ENCODE data around the gene TMEM223. TPM values are rescaled to one million over a fixed set of nuclear protein-coding genes. Genes with fewer than 3 reads are reported as not detected.

TMEM223 gene
- total RNA-seq, 1 donor from 2014 or later, result 58.9 TPM

DNA sequence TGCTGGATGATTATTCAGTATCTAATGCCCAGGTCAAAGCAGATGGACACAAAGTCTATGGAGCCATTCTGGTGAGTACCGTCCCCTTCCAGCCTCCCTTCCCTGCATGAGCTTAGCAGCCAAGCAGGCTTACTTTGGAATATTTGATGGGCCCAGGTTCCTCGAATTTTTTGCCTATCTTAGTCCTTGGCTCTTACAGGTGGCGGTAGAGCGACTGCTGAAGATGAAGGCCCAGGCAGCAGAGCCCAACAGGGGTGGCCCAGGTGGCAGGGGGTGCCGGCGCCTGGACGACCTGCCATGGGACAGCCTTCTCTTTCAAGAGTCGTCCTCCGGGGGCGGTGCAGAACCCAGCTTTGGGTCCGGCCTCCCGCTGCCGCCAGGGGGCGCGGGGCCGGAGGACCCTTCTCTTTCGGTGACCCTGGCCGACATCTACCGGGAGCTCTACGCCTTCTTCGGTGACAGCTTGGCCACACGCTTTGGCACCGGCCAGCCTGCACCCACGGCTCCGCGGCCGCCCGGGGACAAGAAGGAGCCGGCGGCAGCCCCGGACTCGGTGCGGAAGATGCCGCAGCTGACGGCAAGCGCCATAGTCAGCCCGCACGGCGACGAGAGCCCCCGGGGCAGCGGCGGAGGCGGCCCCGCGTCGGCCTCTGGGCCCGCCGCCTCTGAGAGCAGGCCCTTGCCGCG, 5.3 kb downstream of the TMEM223 start:
- no peak for DNase-seq (ENCODE audit: low read depth)
- TF ChIP-seq, protein P1, sequence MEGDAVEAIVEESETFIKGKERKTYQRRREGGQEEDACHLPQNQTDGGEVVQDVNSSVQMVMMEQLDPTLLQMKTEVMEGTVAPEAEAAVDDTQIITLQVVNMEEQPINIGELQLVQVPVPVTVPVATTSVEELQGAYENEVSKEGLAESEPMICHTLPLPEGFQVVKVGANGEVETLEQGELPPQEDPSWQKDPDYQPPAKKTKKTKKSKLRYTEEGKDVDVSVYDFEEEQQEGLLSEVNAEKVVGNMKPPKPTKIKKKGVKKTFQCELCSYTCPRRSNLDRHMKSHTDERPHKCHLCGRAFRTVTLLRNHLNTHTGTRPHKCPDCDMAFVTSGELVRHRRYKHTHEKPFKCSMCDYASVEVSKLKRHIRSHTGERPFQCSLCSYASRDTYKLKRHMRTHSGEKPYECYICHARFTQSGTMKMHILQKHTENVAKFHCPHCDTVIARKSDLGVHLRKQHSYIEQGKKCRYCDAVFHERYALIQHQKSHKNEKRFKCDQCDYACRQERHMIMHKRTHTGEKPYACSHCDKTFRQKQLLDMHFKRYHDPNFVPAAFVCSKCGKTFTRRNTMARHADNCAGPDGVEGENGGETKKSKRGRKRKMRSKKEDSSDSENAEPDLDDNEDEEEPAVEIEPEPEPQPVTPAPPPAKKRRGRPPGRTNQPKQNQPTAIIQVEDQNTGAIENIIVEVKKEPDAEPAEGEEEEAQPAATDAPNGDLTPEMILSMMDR (conservative IDR thresholded peaks at IDR 0.05; ENCODE audit: low read depth, low read length), result peak; percentile 93
- H3K4me3 ChIP-seq (ENCODE audit: low read depth, low read length), result peak overlapping the region; percentile 93

GRCh38 chr11:62782753-62783152, 9.1 kb downstream of the TMEM223 start:
- TF ChIP-seq, protein P1 (conservative IDR thresholded peaks at IDR 0.05; ENCODE audit: low read depth, low read length), result no peak
- DNase-seq (ENCODE audit: low read depth), result no peak
- H3K4me3 ChIP-seq (ENCODE audit: low read depth, low read length), result no peak overlapping the region

DNA sequence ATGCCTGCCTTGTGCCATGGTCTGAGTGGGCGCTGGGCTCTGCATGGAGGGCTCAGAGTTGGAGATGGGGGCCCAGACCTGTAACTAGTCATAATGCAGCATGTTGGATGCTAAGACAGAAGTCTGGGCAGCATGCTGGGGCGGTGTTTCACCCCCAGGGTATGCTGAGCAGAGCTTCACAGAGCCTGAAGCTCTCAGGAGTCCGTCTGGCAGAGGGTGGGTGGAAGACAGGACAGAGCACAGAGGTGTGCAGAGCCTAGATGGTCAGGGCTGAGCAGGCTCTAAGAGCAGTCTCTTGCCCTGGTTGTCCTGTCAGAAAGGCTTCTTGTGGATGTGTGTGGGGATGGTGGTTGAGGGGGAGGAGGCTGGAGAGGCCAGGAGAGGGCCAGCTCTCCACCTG, 13.4 kb downstream of the TMEM223 start:
- H3K4me3 ChIP-seq (ENCODE audit: low read depth, low read length), result no peak overlapping the region
- TF ChIP-seq, protein P1 (conservative IDR thresholded peaks at IDR 0.05; ENCODE audit: low read depth, low read length), result no peak
- DNase-seq (ENCODE audit: low read depth), result no peak

DNA sequence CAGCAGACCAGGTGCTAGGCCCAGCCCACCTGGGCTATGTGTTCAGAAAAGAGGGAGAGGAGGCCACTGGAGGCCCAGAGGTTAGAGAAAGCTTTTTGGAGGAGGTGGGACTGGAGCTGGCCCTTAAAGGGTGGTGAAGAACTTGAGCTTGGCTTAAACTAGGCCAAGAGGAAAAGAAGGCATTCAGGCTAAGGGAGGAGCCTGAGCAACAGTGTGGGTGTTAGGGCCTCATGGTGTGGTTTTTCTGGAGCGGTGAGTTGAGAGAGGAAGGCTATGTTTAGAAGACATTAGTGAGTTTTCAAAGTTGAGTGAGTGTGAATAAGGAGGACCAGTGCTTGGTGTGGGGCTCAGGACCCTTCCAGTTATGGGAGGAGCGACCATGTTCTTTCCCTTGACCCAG, 14.4 kb downstream of the TMEM223 start:
- TF ChIP-seq, protein P1 (conservative IDR thresholded peaks at IDR 0.05; ENCODE audit: low read depth, low read length), result no peak
- no peak for DNase-seq (ENCODE audit: low read depth)
- H3K4me3 ChIP-seq (ENCODE audit: low read depth, low read length), result no peak overlapping the region

DNA sequence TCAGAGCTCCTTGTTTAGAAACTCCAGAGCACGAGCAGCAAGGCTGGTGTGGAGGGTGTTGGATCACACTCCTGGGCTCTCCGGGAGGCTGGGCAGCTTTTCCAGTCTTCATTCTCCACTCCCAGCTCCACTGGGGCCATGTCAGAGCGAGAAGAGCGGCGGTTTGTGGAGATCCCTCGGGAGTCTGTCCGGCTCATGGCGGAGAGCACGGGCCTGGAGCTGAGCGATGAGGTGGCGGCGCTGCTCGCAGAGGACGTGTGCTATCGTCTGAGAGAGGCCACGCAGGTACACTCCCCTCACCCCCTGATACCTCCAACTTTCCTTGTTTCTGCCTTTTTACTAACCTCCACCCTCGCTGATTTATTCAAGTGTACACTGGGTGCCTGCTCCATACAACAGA, 16.2 kb downstream of the TMEM223 start:
- TF ChIP-seq, protein P1 (conservative IDR thresholded peaks at IDR 0.05; ENCODE audit: low read depth, low read length), result no peak
- no peak for DNase-seq (ENCODE audit: low read depth)
- no peak overlapping the region for H3K4me3 ChIP-seq (ENCODE audit: low read depth, low read length)

DNA sequence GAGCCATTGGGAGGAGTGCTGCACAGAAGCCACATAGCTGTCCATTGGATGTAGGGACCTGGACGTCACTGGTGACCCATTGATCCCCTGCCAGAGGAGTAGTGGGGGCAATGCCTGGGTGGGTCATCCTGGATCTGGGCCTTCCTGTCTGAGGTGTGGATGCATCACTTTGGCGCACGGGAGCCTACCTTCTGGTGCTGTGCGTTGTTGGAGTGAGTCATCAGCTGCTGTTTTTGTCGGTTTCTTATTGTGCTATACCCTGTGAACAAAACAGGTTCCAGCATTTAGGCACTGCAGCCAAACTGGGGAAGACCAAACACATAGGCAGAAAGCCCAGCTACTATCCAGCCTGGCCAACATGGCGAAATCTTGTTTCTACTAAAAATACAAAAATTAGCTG, 17.4 kb downstream of the TMEM223 start:
- H3K4me3 ChIP-seq (ENCODE audit: low read depth, low read length), result no peak overlapping the region
- DNase-seq (ENCODE audit: low read depth), result no peak
- TF ChIP-seq, protein P1 (conservative IDR thresholded peaks at IDR 0.05; ENCODE audit: low read depth, low read length), result no peak
